ENCODE data around the gene FAM227B.
"Not testable (repeated sequence)": the region's sequence is repeated elsewhere in the genome, so short reads cannot be mapped to it uniquely, and the experiment has no call there.

FAM227B gene

DNA sequence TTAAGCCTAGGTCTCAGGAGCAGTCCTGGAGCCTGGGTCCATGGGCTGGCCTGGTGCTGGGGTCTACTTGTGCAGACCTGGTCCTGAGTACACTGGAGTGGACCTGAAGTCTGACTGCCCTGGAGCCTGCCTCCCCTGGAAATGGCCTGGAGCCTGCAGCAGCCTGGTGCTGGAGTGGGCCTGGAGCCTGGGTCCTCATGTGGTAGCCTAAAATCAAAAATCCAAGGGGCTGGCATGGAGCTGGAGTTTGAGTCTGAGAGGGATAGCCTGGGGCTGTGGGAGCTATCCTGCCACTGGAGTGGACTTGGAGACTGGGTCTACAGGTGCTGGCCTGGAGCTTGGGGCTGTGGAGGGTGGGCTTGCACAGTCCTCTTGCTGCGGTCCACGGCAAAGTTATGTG lies 15.0 kb downstream of the FAM227B start:
- TF ChIP-seq, protein P1, sequence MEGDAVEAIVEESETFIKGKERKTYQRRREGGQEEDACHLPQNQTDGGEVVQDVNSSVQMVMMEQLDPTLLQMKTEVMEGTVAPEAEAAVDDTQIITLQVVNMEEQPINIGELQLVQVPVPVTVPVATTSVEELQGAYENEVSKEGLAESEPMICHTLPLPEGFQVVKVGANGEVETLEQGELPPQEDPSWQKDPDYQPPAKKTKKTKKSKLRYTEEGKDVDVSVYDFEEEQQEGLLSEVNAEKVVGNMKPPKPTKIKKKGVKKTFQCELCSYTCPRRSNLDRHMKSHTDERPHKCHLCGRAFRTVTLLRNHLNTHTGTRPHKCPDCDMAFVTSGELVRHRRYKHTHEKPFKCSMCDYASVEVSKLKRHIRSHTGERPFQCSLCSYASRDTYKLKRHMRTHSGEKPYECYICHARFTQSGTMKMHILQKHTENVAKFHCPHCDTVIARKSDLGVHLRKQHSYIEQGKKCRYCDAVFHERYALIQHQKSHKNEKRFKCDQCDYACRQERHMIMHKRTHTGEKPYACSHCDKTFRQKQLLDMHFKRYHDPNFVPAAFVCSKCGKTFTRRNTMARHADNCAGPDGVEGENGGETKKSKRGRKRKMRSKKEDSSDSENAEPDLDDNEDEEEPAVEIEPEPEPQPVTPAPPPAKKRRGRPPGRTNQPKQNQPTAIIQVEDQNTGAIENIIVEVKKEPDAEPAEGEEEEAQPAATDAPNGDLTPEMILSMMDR (IDR thresholded peaks at IDR 0.05; ENCODE audit: poor library complexity, severe bottlenecking) = no peak
- Histone ChIP-seq H3K4me3 (ENCODE audit: severe bottlenecking) (no peak overlapping the region), H3K4me1 (ENCODE audit: insufficient read depth, poor library complexity, severe bottlenecking) (no peaks in the 10 kb centered on the region), H3K27ac (ENCODE audit: poor library complexity, severe bottlenecking) (no peak overlapping the region), H3K36me3 (ENCODE audit: low read depth) (no peaks in the 10 kb centered on the region), H3K27me3 (ENCODE audit: insufficient read depth, poor library complexity, severe bottlenecking) (no peaks in the 10 kb centered on the region), H3K9me3 (ENCODE audit: severe bottlenecking) (no peaks in the 10 kb centered on the region)
- DNase-seq (ENCODE audit: low spot score) = no peak
- no peak for ATAC-seq (ENCODE audit: low read depth)

DNA sequence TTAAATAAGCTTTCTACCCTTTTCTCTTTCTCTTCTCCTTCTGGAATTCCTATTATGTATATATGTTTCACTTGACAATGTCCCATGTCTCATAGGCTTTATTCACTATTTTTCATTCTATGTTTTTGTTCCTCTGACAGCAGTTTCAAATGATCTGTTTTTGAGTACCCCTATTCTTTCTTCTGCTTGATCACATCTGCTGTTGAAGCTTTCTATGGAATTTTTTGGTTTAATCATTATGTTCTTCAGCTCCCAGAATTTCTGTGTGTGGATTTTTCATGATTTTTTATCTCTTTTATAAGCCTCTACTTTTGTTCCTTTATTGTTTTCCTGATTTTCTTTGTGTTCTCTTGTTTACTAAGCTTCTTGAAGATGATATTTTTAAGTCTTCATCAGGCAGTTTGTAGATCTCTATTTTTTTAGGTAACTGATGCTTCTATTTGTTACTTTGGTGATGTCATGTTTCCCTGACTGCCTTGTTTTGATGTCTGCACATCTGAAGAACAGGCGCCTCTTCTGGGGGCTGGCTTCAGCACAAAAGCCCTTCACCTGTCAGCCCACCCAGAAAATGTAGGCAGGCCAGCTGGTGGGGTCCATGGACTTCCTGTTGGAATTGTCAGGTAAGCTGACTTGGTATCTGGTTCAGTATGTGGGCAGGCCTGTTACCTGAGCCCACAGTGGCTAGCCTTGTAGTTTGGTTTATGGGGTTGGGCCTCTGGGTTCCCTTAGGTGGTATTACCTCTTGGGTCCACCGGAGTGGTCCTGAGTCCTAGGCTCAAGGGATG lies 15.8 kb downstream of the FAM227B start:
- Histone ChIP-seq H3K4me3 (ENCODE audit: severe bottlenecking) (no peak overlapping the region), H3K36me3 (ENCODE audit: low read depth) (no peaks in the 10 kb centered on the region), H3K4me1 (ENCODE audit: insufficient read depth, poor library complexity, severe bottlenecking) (no peaks in the 10 kb centered on the region), H3K9me3 (ENCODE audit: severe bottlenecking) (no peaks in the 10 kb centered on the region), H3K27ac (ENCODE audit: poor library complexity, severe bottlenecking) (no peak overlapping the region), H3K27me3 (ENCODE audit: insufficient read depth, poor library complexity, severe bottlenecking) (no peaks in the 10 kb centered on the region)
- DNase-seq (ENCODE audit: low spot score) = no peak
- ATAC-seq (ENCODE audit: low read depth) = no peak
- TF ChIP-seq, protein P1 (IDR thresholded peaks at IDR 0.05; ENCODE audit: poor library complexity, severe bottlenecking) = no peak

DNA sequence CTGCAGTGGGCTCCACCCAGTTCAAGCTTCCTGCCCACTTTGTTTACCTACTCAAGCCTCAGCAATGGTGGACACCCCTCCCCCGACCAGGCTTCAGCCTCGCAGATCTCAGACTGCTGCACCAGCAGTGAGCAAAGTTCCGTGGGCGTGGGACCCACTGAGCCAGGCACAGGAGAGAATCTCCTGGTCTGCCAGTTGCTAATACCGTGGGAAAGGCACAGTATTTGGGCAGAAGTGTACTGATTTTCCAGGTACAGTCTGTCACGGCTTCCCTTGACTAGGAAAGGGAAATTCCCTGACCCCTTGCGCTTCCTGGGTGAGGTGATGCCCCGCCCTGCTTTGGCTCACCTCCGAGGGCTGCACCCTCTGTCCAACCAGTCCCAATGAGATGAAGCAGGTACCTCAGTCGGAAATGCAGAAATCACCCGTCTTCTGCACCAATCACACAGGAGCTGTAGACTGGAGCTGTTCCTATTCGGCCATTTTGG lies 27.7 kb downstream of the FAM227B start:
- not testable (repeated sequence) for ATAC-seq (ENCODE audit: low read depth); H3K9me3 ChIP-seq (ENCODE audit: severe bottlenecking); DNase-seq (ENCODE audit: low spot score); H3K27me3 ChIP-seq (ENCODE audit: insufficient read depth, poor library complexity, severe bottlenecking); H3K4me3 ChIP-seq (ENCODE audit: severe bottlenecking); H3K27ac ChIP-seq (ENCODE audit: poor library complexity, severe bottlenecking); H3K36me3 ChIP-seq (ENCODE audit: low read depth); H3K4me1 ChIP-seq (ENCODE audit: insufficient read depth, poor library complexity, severe bottlenecking)

DNA sequence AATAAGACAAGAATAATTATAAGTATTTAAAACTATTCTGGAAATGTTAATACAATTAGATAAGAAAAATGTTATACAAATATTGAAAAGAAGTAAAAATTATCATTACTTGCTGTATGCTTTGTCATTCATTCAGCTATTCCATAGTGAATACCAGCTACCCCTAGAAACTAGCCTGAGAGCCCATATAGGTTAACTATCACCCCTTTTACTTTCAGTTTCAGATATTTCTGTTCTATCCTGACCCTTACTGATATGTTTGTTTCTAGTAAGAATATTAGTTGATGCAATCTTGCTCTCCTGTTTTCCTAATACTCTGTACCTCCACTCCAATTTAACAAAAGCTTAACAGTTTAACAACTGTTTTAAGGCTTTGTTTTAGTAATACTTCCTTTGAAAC lies 31.6 kb downstream of the FAM227B start:
- Histone ChIP-seq H3K27me3 (ENCODE audit: insufficient read depth, poor library complexity, severe bottlenecking) (no peaks in the 10 kb centered on the region), H3K4me1 (ENCODE audit: insufficient read depth, poor library complexity, severe bottlenecking) (no peaks in the 10 kb centered on the region), H3K9me3 (ENCODE audit: severe bottlenecking) (no peaks in the 10 kb centered on the region), H3K36me3 (ENCODE audit: low read depth) (no peaks in the 10 kb centered on the region), H3K4me3 (ENCODE audit: severe bottlenecking) (no peak overlapping the region), H3K27ac (ENCODE audit: poor library complexity, severe bottlenecking) (no peak overlapping the region)
- TF ChIP-seq, protein P1 (IDR thresholded peaks at IDR 0.05; ENCODE audit: poor library complexity, severe bottlenecking) = no peak
- ATAC-seq (ENCODE audit: low read depth) (peak; percentile 48; the same call in 1 of the 3 replicates), DNase-seq (ENCODE audit: low spot score) (no peak)

DNA sequence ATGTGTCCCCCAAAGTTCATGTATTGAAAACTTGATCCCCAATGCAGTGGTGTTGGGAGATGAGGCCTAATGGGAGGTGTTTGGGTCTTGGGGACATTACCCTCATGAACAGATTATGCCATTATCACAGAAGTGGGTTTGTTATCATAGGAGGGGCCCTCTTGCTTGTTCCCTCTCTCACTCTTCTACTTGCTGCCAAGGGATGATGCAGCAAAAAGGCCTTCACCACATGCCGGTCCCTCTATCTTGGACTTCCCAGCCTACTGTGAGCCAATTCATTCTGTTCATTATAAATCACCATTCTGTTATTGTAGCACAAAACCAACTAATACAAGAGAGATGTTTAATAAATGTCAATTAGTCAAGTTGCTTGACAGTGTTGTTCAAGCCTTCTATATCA lies 47.2 kb downstream of the FAM227B start:
- H3K4me1 ChIP-seq (ENCODE audit: insufficient read depth, poor library complexity, severe bottlenecking) = no peaks in the 10 kb centered on the region
- H3K4me3 ChIP-seq (ENCODE audit: severe bottlenecking) = no peak overlapping the region
- H3K36me3 ChIP-seq (ENCODE audit: low read depth) = no peaks in the 10 kb centered on the region
- no peak for ATAC-seq (ENCODE audit: low read depth)
- H3K9me3 ChIP-seq (ENCODE audit: severe bottlenecking) = no peaks in the 10 kb centered on the region
- no peak for DNase-seq (ENCODE audit: low spot score)
- no peak overlapping the region for H3K27ac ChIP-seq (ENCODE audit: poor library complexity, severe bottlenecking)
- TF ChIP-seq, protein P1 (IDR thresholded peaks at IDR 0.05; ENCODE audit: poor library complexity, severe bottlenecking) = no peak
- no peaks in the 10 kb centered on the region for H3K27me3 ChIP-seq (ENCODE audit: insufficient read depth, poor library complexity, severe bottlenecking)

Measured in RWPE2 (cell line).